Activated CD4-positive, alpha-beta T cell treated with anti-CD3 and anti-CD28 coated beads for 36 hours (primary cell): ENCODE measurements around the gene FARP2. TPM values are rescaled to one million over a fixed set of nuclear protein-coding genes. Genes with fewer than 3 reads are reported as not detected.
"Not testable (repeated sequence)": the region's sequence is repeated elsewhere in the genome, so short reads cannot be mapped to it uniquely, and the experiment has no call there.

Source experiments
- ATAC-seq: fragments of 200-7000 bp; cut with Tn5 transposase; one replicate; pipeline ENCODE4 v1.10.0; 2021; ENCODE audit warnings: mild to moderate bottlenecking, moderate library complexity
- CTCF ChIA-PET: fragments of 350-600 bp; sonication (Branson Sonifier 250); formaldehyde crosslinking; loops from one replicate; lab custom pipeline; 2021; ENCODE audit warnings: antibody characterized with exemption; lab: Charles Lee
- POLR2A ChIA-PET: fragments of 350-600 bp; sonication (Branson Sonifier 250); formaldehyde crosslinking; loops from one replicate; lab custom pipeline; 2021; ENCODE audit warnings: antibody characterized with exemption, inconsistent platforms; lab: Charles Lee
- DNase-seq: peaks from one replicate; pipeline ENCODE4 v3.0.0-alpha.2; 2020
- H3K27ac Mint-ChIP-seq: one replicate; pipeline ENCODE4 v1.8.0; 2021; ENCODE audit warnings: mixed read lengths
- H3K27me3 Mint-ChIP-seq: one replicate; pipeline ENCODE4 v1.8.0; 2021; ENCODE audit warnings: mixed read lengths
- H3K36me3 Mint-ChIP-seq: one replicate; pipeline ENCODE4 v1.8.0; 2021; ENCODE audit warnings: low read depth, mixed read lengths
- H3K4me1 Mint-ChIP-seq: one replicate; pipeline ENCODE4 v1.8.0; 2021; ENCODE audit warnings: mixed read lengths
- H3K4me3 Mint-ChIP-seq: one replicate; pipeline ENCODE4 v1.8.0; 2021; ENCODE audit warnings: mild to moderate bottlenecking, moderate library complexity, mixed read lengths
- H3K9me3 Mint-ChIP-seq: one replicate; pipeline ENCODE4 v1.8.0; 2021; ENCODE audit warnings: low read depth, mixed read lengths
- intact Hi-C, 2 experiments: fragments of 100-400 bp; cut with DNase I in 1 of 2; cut with micrococcal nuclease in 1 of 2; formaldehyde crosslinking; loops; one replicate each; pipeline versions ENCODE4 v1.14.2 to v1.15.1; 2022 to 2024; cut with DNase I, micrococcal nuclease
- total RNA-seq, 2 experiments: library from RNA; stranded (reverse); gene quantifications; one replicate each; pipeline ENCODE4 v1.2.3, GENCODE V29; 2021

FARP2 gene
- total RNA-seq, 2 experiments from 2014 or later: 29.0 to 30.7 TPM

- H3K27me3 Mint-ChIP-seq, DNase-seq, H3K4me3 Mint-ChIP-seq, H3K9me3 Mint-ChIP-seq, H3K4me1 Mint-ChIP-seq, H3K27ac Mint-ChIP-seq, intact Hi-C loops, ATAC-seq: not testable (repeated sequence)
- H3K36me3 Mint-ChIP-seq: peaks cover 17% of the 10 kb centered on the region
- ChIA-PET POLR2A (interaction anchor here (0.6 kb wide), 1 partner anchor 307 kb away, joined by 3 read pairs; no protein-coding TSS in a partner anchor), CTCF (interaction anchor here (0.9 kb wide), 1 partner anchor 13 kb away, joined by 4 read pairs; no protein-coding TSS in a partner anchor)
Observed at GRCh38 chr2:241385450-241385849, 29.4 kb downstream of the FARP2 start.

- intact Hi-C loops: no loop called here
- ChIA-PET CTCF (no interaction called here), POLR2A (no interaction called here)
- DNase-seq (no peak), ATAC-seq (no peak)
- no peak overlapping the region for H3K4me3 Mint-ChIP-seq
- peaks cover 14% of the 10 kb centered on the region for H3K36me3 Mint-ChIP-seq
- peaks cover 9% of the 10 kb centered on the region for H3K4me1 Mint-ChIP-seq
- H3K27me3 Mint-ChIP-seq: no peaks in the 10 kb centered on the region
- no peak overlapping the region for H3K27ac Mint-ChIP-seq
- no peaks in the 10 kb centered on the region for H3K9me3 Mint-ChIP-seq
Observed at GRCh38 chr2:241386519-241386918, 30.4 kb downstream of the FARP2 start.

DNA sequence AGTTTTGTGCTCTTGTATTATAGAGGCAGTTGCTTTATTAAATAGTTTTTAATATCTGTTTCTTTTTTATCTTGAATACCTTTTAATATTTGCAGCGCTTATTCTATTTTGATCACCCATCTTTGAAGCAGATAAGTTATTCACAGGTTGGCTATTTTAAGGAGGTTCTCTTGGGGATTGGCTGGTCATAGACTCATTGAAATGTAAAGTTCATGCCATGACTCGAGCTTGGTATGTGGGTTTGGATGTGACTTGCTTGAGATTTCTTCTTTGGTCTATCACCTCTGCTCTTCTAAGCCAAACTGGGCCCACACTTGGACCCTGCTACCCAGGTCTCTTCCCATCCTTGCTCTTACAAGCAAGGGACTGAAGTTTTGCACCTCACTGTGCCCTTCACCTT, 33.6 kb downstream of the FARP2 start:
- ATAC-seq (no peak), DNase-seq (no peak)
- Mint-ChIP-seq H3K27ac (no peak overlapping the region), H3K27me3 (no peaks in the 10 kb centered on the region), H3K4me3 (no peak overlapping the region), H3K9me3 (no peaks in the 10 kb centered on the region), H3K4me1 (peaks cover 14% of the 10 kb centered on the region), H3K36me3 (peaks cover 10% of the 10 kb centered on the region)
- ChIA-PET CTCF (no interaction called here), POLR2A (no interaction called here)
- intact Hi-C loops: no loop called here

DNA sequence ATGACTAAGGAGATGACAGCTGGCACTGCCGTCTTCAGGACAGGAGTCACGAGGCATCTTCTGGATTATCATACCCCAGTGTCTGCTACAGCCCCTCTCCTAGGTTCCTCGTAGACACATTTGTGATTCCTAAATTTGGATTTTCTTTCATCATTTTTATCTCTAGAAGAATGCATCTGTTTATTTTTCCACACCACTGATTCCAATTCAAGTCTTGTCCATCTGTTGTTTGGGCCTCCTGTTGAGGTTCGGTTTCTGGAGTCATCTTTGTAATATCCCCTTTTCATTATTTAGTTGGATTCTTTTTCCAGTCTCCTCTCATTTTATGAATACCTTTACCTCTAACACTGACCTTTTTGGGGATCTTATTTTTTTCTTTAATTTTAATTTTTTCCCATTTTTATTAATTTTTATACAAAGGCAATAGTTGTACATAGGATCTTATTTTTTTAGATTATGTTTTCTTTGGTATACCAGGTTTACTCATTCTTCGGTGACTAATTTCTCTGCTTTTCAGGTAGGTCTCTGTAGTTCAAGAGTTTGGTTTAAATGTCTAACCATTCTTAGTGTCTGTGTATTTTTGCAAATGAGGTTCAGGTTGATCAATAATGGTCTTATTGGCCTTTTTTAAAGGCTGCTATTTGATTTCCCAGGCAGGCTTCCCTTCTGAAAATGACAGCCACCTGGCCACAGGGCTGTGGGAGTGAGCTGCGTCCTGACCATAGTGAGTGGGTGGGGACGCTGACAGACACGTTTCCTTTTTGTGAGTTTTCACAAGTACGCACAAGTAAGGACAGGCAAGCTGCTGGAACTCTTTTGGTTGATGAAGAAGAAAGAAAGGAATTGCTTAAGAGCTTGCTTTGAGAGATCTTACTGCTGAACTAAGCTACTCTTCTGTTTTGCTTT, 34.5 kb downstream of the FARP2 start:
- Mint-ChIP-seq H3K27ac (no peak overlapping the region), H3K27me3 (no peaks in the 10 kb centered on the region), H3K4me1 (peaks cover 14% of the 10 kb centered on the region), H3K9me3 (no peaks in the 10 kb centered on the region), H3K4me3 (no peak overlapping the region), H3K36me3 (peaks cover 15% of the 10 kb centered on the region)
- ATAC-seq (peak; percentile 23), DNase-seq (peak; percentile 38)
- ChIA-PET CTCF (interaction anchor here (0.5 to 1.4 kb wide), 4 partner anchors 11 to 476 kb away, joined by 3 to 4 read pairs (median 3); no protein-coding TSS in a partner anchor), POLR2A (no interaction called here)
- intact Hi-C loops: no loop called here

DNA sequence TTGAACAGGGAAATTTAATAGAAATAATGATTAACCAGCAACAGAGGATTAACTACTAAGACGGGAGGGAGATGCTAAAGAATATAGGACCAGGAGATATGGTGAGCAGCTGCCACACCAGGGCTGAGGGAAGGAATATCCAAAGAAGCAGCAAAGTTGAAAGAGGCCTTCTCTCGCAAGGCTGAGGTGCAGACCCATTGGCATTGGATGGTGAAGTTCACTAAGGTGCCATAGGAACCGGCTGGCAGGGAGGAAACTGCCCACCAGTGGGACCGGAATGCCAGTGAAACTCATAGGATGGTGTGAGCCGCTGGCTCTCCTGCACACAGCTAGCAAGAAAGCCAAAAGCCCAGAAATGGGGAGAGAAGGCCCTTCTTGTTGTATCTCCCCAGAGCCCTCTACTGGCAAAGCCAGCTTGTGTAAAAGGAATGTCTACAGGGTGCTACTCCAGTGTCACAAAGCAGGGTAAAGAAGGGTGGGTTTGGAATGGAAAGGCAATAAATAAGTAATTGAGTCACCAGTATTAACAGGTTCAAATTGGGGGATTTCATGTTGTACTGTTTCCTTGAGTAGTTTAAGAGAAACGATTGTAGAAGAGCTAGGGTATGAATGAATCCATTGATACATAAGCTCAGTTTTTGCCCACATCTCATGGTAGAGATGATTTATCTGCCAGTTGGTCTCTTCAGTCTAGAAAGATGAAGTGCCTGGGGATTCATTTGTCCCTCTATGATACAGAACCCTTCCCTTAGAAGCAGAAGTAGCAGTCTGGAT, 36.0 kb downstream of the FARP2 start:
- DNase-seq: peak; percentile 15

DNA sequence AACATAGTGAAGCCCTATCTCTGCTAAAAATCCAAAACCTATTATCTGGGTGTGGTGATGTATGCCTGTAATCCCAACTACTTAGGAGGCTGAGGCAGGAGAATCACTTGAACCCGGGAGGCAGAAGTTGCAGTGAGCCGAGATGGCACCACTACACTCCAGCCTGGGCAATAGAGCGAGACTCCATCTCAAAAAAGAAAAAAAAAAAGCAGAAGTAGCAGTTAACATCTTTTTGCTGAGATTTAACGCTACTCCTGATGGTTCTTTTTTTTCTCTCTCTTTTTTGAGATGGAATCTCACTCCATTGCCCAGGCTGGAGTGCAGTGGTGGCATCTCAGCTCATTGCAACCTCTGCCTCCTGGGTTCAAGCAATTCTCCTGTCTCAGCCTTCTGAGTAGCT, 36.7 kb downstream of the FARP2 start:
- H3K9me3 Mint-ChIP-seq, ATAC-seq, DNase-seq, H3K4me3 Mint-ChIP-seq, H3K27ac Mint-ChIP-seq, intact Hi-C loops, H3K27me3 Mint-ChIP-seq: not testable (repeated sequence)
- H3K36me3 Mint-ChIP-seq: peaks cover 13% of the 10 kb centered on the region
- H3K4me1 Mint-ChIP-seq: peaks cover 14% of the 10 kb centered on the region
- ChIA-PET CTCF (interaction anchor here (1.0 kb wide), 1 partner anchor 33 kb away, joined by 3 read pairs; no protein-coding TSS in a partner anchor), POLR2A (interaction anchor here (0.7 kb wide), 1 partner anchor 70 kb away, joined by 4 read pairs; no protein-coding TSS in a partner anchor)

More for the DNA sequence above, 36.0 kb downstream of the FARP2 start:
- ATAC-seq: no peak
- CTCF ChIA-PET: interaction anchor here (0.9 to 1.4 kb wide), 3 partner anchors 31 to 477 kb away, joined by 3 read pairs; no protein-coding TSS in a partner anchor
- POLR2A ChIA-PET: no interaction called here
- peaks cover 11% of the 10 kb centered on the region for H3K36me3 Mint-ChIP-seq
- no peak overlapping the region for H3K27ac Mint-ChIP-seq
- no peak overlapping the region for H3K4me3 Mint-ChIP-seq
- H3K27me3 Mint-ChIP-seq: no peaks in the 10 kb centered on the region
- intact Hi-C loops: no loop called here
- no peaks in the 10 kb centered on the region for H3K9me3 Mint-ChIP-seq
- peaks cover 14% of the 10 kb centered on the region for H3K4me1 Mint-ChIP-seq

DNA sequence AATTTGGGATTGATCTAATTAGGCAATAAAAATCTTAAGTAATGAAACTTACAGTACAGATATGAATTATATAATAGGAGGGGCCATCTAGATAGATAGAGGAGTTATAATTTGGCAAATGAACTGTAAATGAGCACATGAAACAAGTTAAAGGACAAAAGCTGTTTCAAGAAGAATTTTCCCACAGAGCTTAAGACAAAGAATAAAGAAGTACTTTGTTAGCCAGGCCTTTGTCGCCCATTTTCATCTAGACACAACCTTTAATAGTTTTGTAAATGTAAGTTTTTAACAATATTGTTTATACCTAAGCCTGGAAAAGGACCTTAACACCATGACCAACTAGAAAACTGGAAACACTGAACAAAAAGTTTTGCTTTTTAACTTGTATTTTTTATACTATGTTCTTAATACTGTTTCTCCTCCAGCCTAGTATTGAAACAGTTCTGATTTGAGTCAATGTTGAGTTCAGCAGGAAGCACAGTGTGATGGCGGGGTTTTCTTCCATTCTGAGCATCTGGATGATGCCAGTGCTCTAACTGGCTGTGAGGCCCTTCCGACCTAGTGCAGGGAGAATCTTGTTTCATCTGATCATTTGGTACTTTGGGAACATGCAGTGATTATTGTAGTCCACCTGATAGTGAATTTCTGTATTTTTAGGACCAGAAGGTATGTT, 37.6 kb downstream of the FARP2 start:
- H3K4me1 Mint-ChIP-seq: peaks cover 14% of the 10 kb centered on the region
- peaks cover 13% of the 10 kb centered on the region for H3K36me3 Mint-ChIP-seq
- ChIA-PET POLR2A (no interaction called here), CTCF (no interaction called here)
- no peaks in the 10 kb centered on the region for H3K27me3 Mint-ChIP-seq
- intact Hi-C loops: no loop called here
- peak overlapping the region; percentile 5 for H3K27ac Mint-ChIP-seq
- ATAC-seq: peak; percentile 57
- no peaks in the 10 kb centered on the region for H3K9me3 Mint-ChIP-seq
- peak; percentile 26 for DNase-seq
- H3K4me3 Mint-ChIP-seq: no peak overlapping the region

- H3K4me3 Mint-ChIP-seq, POLR2A ChIA-PET, H3K4me1 Mint-ChIP-seq, H3K9me3 Mint-ChIP-seq, intact Hi-C loops, CTCF ChIA-PET, H3K27me3 Mint-ChIP-seq, H3K27ac Mint-ChIP-seq, ATAC-seq, DNase-seq: not testable (repeated sequence)
- peaks cover 13% of the 10 kb centered on the region for H3K36me3 Mint-ChIP-seq
Observed at GRCh38 chr2:241396809-241397208, 40.7 kb downstream of the FARP2 start.

GRCh38 chr2:241399941-241400922, 44.1 kb downstream of the FARP2 start:
- DNase-seq: no peak
- ChIA-PET CTCF (interaction anchor here (1.0 kb wide), 1 partner anchor 9 kb away, joined by 3 read pairs; no protein-coding TSS in a partner anchor), POLR2A (no interaction called here)
- no peak for ATAC-seq
- H3K4me3 Mint-ChIP-seq: no peak overlapping the region
- H3K27ac Mint-ChIP-seq: no peak overlapping the region
- no peaks in the 10 kb centered on the region for H3K27me3 Mint-ChIP-seq
- intact Hi-C loops: no loop called here
- peaks cover 10% of the 10 kb centered on the region for H3K36me3 Mint-ChIP-seq
- no peaks in the 10 kb centered on the region for H3K9me3 Mint-ChIP-seq
- H3K4me1 Mint-ChIP-seq: no peaks in the 10 kb centered on the region

- ChIA-PET CTCF (no interaction called here), POLR2A (no interaction called here)
- Mint-ChIP-seq H3K4me3 (no peak overlapping the region), H3K9me3 (no peaks in the 10 kb centered on the region), H3K27me3 (no peaks in the 10 kb centered on the region), H3K36me3 (peaks cover 11% of the 10 kb centered on the region), H3K4me1 (peaks cover 5% of the 10 kb centered on the region), H3K27ac (no peak overlapping the region)
- ATAC-seq (no peak), DNase-seq (no peak)
- intact Hi-C loops: no loop called here
Observed at GRCh38 chr2:241408849-241409248, 52.8 kb downstream of the FARP2 start.
